CD4-positive, alpha-beta T cell treated with Interferon gamma for 1 hour (primary cell): ENCODE data around the gene FAM217A.

Experiments
- DNase-seq: peaks from one replicate; pipeline ENCODE4 v3.0.0-alpha.2; 2020

Gene FAM217A

GRCh38 chr6:4084444-4085331 lies 5.8 kb upstream of the FAM217A start:
- no peak for DNase-seq

GRCh38 chr6:4074478-4075235 lies 4.3 kb downstream of the FAM217A start:
- no peak for DNase-seq

GRCh38 chr6:4071330-4071729 lies 7.6 kb downstream of the FAM217A start:
- DNase-seq, result no peak

GRCh38 chr6:4069199-4069598 lies 9.7 kb downstream of the FAM217A start:
- no peak for DNase-seq

GRCh38 chr6:4067673-4068072 lies 11.3 kb downstream of the FAM217A start:
- DNase-seq, result no peak

- no peak for DNase-seq
Measured at GRCh38 chr6:4066029-4066755, 12.7 kb downstream of the FAM217A start.

GRCh38 chr6:4059115-4059777 lies 19.7 kb downstream of the FAM217A start:
- DNase-seq, result peak; percentile 7

- DNase-seq, result no peak
Measured at GRCh38 chr6:4057036-4057435, 21.9 kb downstream of the FAM217A start.

GRCh38 chr6:4055420-4056041 lies 23.4 kb downstream of the FAM217A start:
- no peak for DNase-seq

- DNase-seq, result no peak
Measured at GRCh38 chr6:4049246-4049645, 29.7 kb downstream of the FAM217A start.

GRCh38 chr6:4041480-4041879 lies 37.5 kb downstream of the FAM217A start:
- DNase-seq, result no peak

- no peak for DNase-seq
Measured at GRCh38 chr6:4039348-4039747, 39.6 kb downstream of the FAM217A start.

- no peak for DNase-seq
Measured at GRCh38 chr6:4036581-4036980, 42.4 kb downstream of the FAM217A start.

- no peak for DNase-seq
Measured at GRCh38 chr6:4032475-4032874, 46.5 kb downstream of the FAM217A start.

- no peak for DNase-seq
Measured at GRCh38 chr6:4031442-4031841, 47.5 kb downstream of the FAM217A start.

GRCh38 chr6:4030669-4031068 lies 48.3 kb downstream of the FAM217A start:
- DNase-seq, result no peak

GRCh38 chr6:4029687-4030086 lies 49.2 kb downstream of the FAM217A start:
- no peak for DNase-seq

GRCh38 chr6:4028051-4028450 lies 50.9 kb downstream of the FAM217A start:
- no peak for DNase-seq

GRCh38 chr6:4025681-4026080 lies 53.3 kb downstream of the FAM217A start:
- no peak for DNase-seq

GRCh38 chr6:4023240-4023639 lies 55.7 kb downstream of the FAM217A start:
- DNase-seq, result no peak

GRCh38 chr6:4021854-4022695 lies 56.9 kb downstream of the FAM217A start:
- DNase-seq, result no peak
